Effector CD4-positive, alpha-beta T cell (primary cell): ENCODE results near the gene ANO1.
"Not testable (repeated sequence)": the region's sequence is repeated elsewhere in the genome, so short reads cannot be mapped to it uniquely, and the experiment has no call there.

ENCODE experiments used
- DNase-seq: peaks from one replicate; pipeline ENCODE4 v3.0.0-alpha.2; 2020

Gene ANO1

DNA sequence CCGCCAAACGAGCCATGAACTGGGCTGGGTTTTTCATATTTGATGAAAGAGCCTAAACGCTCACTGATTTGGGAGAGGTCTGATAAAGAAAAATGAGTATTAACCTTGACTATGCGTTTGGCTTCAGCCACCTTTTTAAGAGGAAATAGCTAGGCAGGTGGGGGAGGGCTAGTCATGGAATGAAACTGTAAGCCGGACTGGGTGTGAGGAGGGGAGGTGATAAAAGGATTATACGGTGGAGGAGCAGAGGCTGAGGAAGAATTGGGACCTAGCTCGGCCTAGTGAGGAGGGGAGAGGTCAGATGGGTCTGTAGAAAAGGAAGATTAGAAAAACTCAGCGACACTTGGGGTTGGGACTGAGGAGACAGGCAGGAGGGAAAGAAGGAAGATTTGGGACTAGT is 140.0 kb downstream of the ANO1 start:
- DNase-seq, result not testable (repeated sequence)

DNA sequence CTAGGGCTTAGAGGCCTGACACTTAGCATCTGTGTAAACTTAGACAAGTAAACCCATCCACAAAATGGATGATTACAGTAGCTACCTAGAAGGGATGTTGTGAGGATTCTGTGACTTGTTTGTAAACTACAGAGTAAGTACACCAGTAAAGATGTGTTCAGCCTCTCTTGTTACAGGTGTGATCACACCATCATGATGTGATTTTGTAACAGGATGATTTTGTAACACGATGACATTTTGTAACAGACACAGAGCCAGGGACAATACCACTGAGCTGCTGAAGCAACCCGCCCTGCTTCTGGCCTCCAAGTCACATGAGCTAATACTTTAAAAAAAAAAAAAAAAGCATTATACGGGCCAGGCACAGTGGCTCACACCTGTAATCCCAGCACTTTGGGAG is 142.0 kb downstream of the ANO1 start:
- DNase-seq, result no peak

GRCh38 chr11:70220920-70221319 is 142.8 kb downstream of the ANO1 start:
- DNase-seq, result no peak

DNA sequence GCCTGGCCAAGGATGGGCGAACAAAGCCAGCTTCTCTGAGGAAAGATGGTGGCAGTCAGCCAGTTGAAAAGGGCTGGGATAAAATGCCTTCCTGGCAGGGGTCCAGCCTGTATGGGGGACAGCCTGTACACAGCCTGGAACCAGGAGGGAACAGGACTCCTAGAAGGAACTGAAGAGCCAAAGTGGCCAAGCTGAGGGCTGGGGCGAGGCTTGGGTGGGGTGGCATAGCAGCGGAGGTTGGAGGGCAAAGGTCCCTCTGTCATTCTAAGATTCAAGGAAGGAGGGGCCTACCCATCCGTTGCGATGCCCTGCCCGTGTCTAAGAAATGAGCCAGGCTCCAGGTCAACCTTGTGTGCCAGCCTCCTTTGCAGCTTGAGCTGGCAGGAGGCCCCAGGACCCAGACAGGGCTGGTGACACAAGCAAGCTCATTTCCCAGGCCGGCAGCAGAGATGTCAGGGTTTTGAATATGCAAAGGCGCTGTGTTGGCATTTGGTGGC is 147.6 kb downstream of the ANO1 start:
- DNase-seq, result no peak

DNA sequence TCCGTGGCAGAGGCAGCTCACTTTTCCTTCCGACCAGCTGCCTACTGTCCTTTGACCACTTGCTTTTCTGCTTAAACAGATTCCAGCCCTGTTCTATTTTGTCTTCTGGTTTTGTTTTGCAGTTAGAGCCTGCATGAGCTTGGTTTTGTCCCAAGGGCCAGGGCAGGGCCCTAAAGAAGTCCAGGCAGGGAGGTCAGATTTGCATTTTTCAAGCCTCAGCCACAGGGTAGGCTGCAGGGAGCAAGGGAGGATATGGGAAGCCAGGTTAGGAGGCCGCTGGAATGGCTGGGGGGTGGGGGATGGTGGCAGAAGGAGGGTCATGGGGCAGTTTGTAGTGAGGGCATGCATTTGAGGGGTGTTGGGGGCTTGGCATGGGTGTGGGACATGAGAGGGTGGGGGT is 148.1 kb downstream of the ANO1 start:
- no peak for DNase-seq

DNA sequence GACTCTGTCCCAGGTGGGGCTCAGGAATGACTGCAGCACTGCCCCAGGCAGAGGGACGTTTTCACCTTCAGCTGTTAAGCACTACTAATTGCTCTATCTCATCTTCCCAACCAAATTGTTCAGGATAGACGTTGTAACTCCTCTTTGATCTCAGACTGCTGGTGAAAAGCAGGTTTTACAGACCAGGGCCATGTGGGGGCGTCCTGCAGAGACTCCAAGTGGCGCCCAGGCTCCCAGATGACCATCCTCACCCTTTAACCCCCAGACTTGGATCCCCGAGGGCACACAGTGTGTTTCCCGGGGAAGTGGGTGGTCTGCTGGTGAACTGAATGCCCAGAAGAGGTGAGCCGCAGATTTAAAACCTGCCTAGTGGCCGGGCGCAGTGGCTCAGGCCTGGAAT is 148.8 kb downstream of the ANO1 start:
- no peak for DNase-seq

DNA sequence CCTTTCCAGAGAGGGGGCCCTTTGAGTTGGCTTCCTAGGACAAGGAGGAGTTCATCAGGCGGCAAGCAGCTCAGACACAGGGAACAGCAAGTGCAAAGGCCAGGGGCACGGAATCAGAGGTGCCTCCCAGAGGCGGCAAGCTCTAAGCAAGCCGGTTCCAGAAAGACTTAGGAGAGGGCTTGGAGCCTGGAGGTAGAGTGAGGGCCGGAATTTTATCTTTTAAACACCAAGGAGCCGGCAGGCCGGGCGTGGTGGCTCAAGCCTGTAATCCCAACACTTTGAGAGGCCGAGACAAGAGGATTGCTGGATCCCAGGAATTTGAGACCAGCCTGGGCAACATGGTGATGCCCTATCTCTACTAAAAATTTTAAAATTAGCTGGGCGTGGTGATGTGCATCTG is 151.6 kb downstream of the ANO1 start:
- no peak for DNase-seq

- DNase-seq, result no peak
Measured at GRCh38 chr11:70230151-70230839, 152.2 kb downstream of the ANO1 start.

GRCh38 chr11:70230840-70231710 is 153.0 kb downstream of the ANO1 start:
- DNase-seq, result no peak

- no peak for DNase-seq
Measured at GRCh38 chr11:70233034-70233433, 154.9 kb downstream of the ANO1 start.

GRCh38 chr11:70233511-70233934 is 155.4 kb downstream of the ANO1 start:
- DNase-seq, result no peak

GRCh38 chr11:70233962-70234361 is 155.8 kb downstream of the ANO1 start:
- no peak for DNase-seq
